Superior temporal gyrus (tissue), 1 donor: ENCODE measurements around the gene SCLT1.

Experiments
- DNase-seq: peaks from one replicate; pipeline ENCODE4 v3.0.0-alpha.2; 2016; ENCODE audit errors: extremely low spot score

Gene SCLT1

DNA sequence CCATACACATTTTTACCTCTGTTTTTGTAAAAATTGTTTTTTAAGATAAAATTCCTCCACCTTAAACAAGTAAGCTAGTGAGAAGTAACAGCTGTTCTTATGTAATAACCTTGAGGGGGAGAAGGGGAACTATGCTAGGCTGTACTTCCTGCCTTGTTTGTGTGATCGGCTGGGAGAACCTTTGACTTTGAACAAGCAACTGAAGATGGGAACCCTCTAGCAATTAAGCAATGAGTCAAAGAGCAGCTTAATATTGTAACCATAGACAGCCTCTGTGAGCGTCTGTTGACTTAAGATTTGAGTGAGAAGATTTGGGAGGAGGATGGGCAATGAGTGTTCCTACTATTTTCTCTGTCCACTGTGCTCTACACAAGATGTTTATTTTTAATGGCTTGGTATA is 135.1 kb downstream of the SCLT1 start:
- no peak for DNase-seq

DNA sequence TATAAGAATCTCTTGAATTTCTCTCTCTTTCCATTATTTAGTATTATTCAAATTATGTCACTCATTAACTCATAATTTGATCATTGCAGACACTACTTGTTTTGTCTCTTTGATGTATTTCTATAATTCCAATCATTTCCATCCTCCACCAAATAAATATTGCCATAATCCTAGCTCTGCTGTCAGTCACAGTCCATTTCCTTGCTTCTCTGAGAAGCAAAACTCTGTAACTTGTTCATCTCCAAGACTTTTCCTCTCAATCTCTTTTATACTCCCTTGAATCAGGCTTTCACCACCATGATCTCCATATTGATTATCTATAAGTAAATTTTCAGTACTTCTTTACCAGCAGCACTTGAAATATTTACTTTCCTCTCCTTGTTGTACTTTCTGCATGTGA is 135.9 kb downstream of the SCLT1 start:
- DNase-seq, result no peak

DNA sequence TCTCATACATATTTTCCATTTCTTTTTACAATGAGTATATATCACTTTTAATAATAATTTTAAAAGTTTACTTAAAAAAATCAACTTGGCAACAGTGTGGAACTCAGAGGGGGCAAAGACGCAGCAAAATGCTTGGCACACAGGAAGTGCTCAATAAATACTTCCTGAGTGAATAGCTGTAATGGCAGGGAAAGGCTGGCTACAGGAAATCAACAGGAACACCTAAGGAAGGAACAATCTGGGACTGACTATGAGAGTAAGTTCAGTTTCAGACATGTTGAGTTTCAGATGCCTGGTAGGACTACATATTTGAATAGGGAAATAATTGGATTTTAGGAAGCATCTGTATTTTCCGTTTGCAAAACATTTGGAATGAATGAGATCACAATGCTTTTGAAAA is 137.6 kb downstream of the SCLT1 start:
- no peak for DNase-seq

DNA sequence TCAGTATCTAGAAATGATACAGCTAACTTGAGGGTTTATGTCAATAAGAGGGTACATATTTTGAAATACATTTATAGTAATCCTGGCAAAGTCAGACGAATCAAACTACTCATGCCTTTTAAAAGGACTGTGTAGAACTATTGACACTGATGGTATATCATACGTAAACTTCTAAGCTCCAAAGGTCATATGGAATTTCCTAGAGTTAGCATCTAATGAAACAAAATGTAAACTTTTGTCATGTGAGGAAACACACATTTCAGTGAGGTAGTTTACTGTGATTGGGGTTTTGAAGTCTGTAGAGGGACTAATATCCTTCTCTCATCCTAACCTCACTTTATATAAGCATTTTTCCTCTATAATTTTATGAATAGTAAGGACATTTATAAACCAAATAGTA is 138.4 kb downstream of the SCLT1 start:
- DNase-seq, result no peak

DNA sequence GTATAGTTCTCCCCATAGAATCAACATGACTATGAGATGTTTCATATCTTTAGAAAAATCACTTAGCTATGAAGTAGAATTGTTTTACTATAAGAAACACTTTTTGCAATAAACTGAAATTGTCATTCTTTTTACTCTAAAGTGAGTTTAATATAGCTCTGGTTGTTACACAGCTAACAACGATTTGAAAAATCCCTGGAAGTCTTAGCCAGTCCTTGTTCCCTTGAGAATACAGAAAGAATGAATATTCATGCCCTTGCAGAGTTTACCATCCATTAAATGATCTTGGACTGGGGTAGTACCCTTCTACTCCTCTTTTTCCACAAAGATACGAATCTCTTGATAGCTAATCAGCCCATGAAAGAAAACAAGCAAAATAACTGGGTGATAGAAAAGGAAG is 142.0 kb downstream of the SCLT1 start:
- DNase-seq, result no peak

DNA sequence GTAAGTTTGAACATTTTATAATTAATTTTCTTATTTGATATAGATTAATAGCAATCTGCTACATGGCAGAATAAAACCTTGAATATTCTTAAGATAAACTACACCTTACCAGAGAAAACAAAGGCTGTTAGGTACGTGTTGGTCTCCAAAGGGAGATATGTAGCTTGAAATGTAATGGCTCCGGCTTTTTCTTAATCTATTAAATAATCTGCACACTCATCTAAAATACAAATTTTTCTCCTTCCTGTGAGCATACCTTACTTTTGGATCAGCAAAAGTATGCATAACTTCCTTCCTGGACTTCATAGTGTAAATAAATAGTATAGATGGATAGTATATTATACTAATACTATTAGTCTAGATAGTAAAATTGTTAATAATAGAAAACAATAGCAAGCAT is 142.5 kb downstream of the SCLT1 start:
- DNase-seq, result no peak

DNA sequence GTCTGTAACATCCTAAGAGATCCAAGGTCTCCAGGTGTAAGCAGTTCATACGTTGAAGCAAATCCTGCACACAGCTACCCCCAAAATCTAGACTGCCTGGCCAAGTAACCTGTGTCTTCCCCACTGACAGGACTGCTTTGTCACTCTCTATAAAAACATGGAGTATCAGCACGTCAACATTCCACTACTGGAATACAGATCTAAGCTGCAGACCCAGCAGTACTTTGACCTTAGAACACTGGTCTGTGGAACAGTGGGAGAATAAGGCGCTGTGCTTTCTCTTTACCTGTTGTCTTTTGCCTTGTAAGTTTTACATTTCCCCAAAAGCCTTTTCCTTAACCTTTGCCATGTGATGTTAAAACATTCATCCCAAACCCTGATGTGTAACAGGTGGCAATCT is 146.4 kb downstream of the SCLT1 start:
- no peak for DNase-seq

DNA sequence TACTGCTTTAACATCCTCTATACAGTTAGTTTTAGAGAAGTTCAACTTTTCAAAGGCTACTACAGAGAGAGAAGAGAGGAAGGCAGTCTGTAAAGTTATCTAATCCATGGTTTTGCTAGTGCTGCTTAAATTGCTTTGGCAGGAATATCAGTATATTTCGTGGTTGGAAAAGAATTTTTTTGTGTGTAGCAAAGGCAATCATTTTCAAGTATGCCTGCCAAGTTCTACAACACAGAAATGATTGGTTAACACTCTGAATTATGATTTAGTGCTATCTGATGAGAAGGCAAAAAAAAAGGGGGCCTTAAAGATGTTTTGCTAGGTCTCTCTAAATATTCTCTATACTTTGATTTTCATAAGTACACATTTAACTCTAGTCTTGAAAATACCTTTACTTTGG is 150.7 kb downstream of the SCLT1 start:
- DNase-seq, result no peak

DNA sequence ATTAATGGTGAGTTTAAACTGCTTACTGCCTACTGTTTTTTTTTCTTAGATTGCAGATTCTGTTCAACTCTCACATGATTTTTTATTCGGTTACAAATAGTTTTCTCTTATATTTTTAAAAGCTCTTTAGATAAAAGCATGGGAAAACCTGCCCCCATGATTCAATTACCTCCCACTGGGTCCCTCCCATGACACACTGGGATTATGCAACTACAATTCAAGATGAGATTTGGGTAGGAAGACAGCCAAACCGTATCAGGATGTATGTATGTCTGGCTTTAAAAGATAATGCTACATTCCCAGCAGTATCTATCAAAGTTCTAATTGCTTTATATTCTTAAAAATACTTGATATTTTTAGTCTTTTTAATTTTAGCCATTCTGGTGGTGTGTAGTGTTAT is 152.4 kb downstream of the SCLT1 start:
- DNase-seq, result no peak

DNA sequence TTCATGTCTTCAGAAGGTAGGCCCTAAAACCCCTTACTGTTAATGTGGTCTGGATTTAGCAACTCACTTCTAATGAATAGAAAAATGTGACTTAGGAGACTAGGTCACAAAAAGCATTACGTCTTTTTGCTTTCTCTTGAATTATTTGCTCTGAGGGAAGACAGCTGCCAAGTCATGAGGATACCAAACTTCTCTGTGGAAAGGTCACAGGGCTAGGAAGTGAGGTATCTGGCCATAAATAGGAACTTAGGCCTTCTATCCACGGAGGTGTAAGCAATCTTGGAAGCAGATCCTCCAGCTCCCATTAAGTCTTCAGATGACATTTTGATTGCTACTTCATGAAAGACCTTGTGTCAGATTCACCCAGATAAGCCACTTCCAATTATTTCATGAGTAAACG is 163.3 kb downstream of the SCLT1 start:
- DNase-seq, result no peak

DNA sequence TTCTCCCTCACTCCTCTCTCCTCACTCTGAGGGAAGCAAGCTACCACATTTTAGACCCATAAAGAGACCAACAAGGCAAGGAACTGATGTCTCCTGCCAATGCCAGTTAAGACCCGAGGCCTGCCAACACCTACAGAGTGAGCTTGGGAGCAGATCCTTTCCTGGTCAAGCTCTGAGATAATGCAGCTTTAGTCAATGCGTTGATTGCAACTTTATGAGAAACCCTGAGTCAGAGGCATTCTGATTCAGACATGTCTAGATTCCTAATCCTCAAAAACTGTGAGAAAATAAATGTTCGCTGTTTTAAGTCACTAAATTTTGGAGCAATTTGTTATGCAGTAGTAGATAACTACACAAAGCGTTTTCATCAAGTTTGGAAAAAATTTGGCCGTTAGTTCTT is 168.4 kb downstream of the SCLT1 start:
- DNase-seq, result no peak

DNA sequence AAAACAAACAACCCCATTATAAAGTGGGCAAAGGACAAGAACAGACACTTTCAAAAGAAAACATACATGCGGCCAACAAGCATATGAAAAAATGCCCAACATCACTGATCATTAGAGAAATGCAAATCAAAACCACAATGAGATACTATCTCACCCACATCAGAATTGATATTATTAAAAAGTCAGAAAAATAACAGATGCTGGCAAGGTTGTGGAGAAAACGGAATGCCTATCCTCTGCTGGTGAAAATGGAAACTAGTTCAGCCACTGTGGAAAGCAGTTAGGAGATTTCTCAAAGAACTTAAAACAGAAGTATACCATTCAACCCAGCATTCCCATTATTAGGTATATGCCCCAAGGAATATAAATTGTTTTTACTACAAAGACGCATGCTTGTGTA is 171.4 kb downstream of the SCLT1 start:
- no peak for DNase-seq

DNA sequence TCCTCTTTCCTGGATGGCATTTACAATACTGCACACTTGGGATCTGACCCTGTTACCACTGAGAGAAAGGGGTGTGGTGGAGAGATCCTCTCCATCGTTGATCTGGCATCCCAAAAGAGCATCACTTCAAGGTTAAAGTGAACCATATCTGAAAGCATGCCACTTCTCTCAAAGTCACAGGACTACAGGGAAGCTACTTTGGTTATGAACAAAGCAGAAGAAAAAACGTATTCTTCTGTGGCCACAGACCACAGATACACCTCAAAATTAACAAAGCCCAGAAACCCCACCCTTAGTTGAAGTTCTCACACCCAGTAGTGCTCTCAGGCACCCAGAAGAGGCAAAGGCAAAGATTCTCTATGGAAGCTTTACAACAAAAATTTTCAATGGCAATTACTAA is 175.6 kb downstream of the SCLT1 start:
- DNase-seq, result no peak

DNA sequence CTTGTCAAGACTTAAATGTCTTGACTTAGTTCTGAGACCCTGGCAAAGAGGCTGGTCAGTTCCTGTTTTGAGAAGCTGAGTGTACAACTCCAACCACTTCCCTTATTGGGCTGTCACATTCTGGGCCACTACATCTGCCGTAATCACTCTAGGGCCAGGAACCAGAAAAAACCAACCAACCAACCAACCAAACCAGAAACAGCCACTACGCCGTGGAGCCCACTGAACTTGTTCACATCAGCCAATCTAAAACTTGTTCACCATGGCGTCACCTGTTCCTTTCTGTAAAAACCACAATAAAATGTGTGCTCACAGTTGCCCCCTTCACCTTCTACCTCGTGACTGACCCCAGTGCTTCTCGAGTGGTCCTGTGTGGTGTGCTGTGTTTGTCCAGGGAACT is 176.5 kb downstream of the SCLT1 start:
- DNase-seq, result no peak

DNA sequence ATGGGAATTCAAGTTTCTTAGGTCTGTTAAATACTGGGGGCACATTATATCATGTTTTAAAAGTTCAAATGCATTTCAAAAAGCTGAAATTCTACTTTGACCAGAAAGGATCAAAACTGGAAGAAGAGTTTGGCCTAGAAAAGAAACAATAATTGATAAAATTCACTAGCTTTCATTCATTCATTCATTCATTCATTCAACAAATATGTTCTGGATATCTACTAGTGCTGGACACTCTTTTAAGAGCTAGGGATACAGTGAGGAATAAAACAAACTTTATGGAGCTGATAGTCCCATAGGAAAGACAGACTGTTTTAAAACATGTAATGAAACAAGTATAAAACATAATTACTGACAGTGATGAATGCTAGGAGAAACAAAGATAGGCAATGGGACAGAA is 177.8 kb downstream of the SCLT1 start:
- DNase-seq, result no peak

DNA sequence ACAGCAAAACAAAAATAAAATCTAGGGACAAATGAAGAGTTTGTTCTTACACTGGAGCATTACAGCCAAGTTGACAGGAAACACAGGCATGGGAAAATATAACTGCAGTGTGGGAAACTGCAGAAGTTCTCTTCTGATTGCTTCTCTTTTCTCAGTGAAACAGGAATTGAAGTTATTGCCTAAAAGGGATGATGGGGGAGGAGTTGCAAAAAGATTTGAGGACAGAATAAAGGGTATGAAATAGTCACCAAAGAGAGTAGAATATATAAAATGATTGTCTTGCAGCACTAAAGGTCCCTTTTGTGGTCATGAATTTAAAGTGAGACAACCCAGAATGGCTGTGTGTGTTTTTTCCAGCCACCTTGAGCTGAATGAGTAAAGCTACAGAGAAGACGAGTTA is 180.1 kb downstream of the SCLT1 start:
- no peak for DNase-seq

DNA sequence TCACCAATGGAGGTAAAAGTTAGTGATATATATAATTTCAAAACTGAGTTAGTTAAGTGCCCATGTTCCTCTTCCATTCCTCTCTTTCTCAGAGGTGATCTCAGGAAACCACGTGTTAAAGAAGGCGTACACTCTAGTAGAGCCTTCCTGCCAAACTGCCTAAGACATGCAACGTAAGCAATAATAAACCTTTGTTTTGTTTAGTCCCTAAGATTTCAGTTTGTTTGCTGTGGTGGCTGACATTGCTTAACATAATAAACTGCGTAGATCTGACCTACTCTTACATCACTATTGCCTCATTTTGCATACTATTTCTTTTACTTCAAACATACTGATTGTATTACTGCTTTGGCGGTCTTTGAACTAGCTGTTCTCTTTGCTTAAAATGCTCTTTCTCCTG is 184.6 kb downstream of the SCLT1 start:
- DNase-seq, result no peak

DNA sequence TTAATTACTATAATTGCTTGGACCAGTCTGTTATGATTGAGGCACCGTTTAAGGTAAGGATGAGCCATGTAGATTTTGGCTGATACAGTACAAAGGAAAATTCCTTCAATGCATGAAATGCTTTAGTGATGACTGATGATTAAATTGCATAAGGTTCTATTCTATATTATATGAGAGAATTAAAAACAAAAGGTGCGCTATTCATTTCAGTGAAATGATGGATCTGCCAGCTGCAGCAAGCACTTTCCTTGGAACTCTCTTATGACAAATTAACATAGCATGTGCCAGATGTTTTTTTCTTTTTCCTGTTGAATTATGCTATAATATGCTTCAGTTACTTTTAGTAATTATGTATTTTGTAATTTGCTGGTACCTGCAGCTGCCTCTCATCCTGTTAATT is 185.4 kb downstream of the SCLT1 start:
- no peak for DNase-seq

DNA sequence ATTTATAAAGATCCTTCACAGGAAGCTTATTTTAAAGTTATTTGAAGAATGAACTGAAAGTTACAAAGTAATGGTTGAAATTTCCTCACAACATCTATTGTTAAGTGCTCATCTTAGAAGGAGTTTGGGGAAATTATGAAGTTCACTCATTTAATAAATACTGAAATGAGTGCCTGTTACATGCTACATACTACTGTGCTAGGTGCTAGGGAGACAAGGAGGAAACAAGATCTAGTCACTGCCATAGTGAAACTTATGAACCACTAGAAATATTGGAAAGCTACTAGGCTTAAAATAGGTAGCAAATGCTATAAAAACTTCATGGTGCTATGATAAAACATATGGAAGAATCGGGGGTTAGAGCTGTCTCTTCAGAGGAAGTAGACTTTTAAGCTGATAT is 186.8 kb downstream of the SCLT1 start:
- no peak for DNase-seq

DNA sequence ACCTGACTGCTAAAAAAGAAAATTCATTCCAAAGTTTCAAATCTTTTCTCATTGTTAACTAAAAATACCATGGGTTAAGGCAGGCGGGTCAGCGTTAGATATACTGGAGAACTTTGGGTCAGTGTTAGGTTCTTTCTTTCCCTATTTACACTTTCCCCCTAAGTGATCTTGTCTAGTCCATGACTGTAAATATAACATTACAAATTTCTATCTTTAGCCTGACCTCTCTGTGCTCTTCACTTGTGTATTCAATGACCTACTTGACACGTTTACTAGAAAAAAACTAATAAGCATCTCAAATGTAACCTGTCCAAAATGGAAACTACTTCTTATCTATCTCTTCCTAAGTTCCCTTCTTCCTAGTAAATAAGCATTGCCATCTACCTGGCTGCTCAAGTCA is 188.5 kb downstream of the SCLT1 start:
- DNase-seq, result no peak

DNA sequence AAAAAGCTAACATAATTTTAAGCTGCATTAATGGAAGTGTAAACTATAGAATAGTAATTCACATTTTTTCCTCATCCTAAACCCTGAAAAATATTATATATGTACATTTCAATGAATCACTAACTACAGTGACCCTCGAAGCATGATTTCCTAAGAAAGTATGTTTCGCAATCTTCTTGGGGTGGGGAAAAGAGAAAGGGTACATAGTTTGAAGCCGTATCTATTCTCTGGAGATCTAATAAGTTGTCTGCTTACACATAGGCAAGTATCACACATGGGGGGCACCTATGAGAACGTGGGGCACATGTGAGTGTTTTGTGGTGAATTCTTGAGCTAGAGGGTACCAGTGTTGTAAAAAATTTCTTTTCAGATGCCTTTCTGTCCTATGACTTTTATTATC is 212.7 kb downstream of the SCLT1 start:
- DNase-seq, result no peak

DNA sequence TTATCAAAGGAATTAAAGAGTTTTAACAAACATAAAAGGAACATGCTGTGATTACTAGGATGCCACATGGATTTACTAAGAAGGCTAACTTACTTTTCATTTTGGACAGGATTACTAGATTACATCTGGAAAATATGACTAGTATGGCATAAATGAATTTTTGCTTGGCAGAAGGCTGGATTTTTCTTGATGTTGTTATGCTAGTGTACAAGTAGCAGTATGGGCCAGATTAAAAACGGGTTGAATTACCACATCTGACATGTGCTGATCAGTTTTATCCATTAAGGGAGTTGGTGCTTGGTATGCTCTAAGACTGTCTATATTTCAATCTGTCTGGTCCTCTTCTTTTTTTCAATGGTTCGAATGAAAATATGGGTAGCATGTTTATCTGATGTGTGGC is 213.4 kb downstream of the SCLT1 start:
- no peak for DNase-seq

DNA sequence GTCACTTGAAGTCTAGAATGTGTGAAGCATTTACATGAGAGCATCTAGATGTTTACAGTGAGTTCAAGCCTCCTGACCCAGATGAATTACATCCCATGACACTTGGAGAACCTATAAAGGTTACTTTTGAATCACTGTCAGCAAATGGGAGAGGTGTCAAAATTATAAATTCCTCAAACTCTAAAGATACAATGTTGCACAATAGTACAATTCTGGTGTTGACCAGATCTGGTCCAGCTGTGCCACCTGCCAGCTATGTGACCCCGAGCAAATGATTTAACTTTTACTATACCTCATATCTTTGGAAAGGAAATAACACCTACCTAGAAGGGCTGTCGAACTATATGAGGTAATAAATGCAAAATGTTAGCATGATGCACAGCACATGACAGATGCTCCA is 214.1 kb downstream of the SCLT1 start:
- DNase-seq, result no peak

DNA sequence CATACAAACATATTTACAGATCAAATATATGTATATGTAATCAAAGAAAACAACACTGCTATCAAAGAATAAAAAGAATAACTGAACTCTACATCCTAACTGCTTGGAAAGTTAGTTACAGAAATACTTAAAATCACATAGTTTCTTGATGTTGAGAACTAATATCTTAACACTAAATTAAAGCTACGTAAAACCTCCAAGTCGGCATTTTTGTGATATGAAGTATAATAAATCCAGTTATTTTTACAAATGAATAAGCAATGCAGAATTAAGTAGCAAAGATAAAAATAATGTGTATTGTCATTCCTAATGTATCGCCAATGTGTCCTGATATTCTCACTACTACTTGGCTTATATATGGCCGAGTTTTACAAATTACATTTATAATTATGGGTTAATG is 215.4 kb downstream of the SCLT1 start:
- no peak for DNase-seq

DNA sequence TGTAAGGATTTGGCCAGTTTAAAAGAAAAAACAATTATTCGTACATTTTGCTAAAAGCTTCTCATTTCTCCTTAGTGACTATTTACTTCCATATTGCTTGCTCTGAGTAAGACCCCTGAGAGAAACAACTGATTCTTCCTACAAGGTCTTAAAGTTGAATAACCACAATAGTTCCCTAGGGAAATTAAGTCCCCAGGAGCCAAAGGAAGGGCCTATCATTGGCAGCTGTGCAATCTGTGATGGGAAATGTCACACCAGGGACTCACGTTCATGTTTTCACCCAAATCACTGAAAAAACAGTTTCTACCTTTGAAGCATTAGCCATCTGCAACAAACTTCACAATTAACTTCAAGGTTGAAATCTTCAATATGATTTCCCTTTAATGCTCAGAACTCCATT is 217.1 kb downstream of the SCLT1 start:
- no peak for DNase-seq
